ENCODE results near the gene THBD. TPM values are rescaled to one million over a fixed set of nuclear protein-coding genes. Genes with fewer than 3 reads are reported as not detected.

THBD gene
- total and polyA plus RNA-seq, 2 experiments from 2014 or later = 0.10 to 0.97 TPM

- Histone ChIP-seq H4K20me1 (replicated peaks; ENCODE audit: insufficient read depth) (no peaks in the 10 kb centered on the region), H3K27me3 (ENCODE audit: insufficient read depth) (peaks cover 42% of the 10 kb centered on the region), H3K9me2 (ENCODE audit: insufficient read depth) (0 out of 2 replicates have a peak, but pooled peaks cover 6% of the 10 kb centered on the region), H3K36me3 (ENCODE audit: insufficient read depth) (no peaks in the 10 kb centered on the region), H3K4me3 (no peak overlapping the region), H2AFZ (no peak overlapping the region), H3K27ac (ENCODE audit: low read depth) (no peak overlapping the region), H3K79me2 (replicated peaks; ENCODE audit: insufficient read depth) (no peaks in the 10 kb centered on the region), H3K4me1 (ENCODE audit: insufficient read depth) (no peaks in the 10 kb centered on the region), H3F3A (replicated peaks; ENCODE audit: low read depth) (no peaks in the 10 kb centered on the region), H3K4me2 (no peak overlapping the region)
- Mint-ChIP-seq H3K4me3 (no peak overlapping the region), H3K27me3 (ENCODE audit: insufficient read depth, low read depth, poor library complexity) (peaks cover 34% of the 10 kb centered on the region), H3K9me3 (no peaks in the 10 kb centered on the region), H3K4me1 (peaks cover 3% of the 10 kb centered on the region; the same call in 2 of the 3 replicates), H3K27ac (no peak overlapping the region), H3K36me3 (ENCODE audit: low read depth) (no peaks in the 10 kb centered on the region)
- DNase-seq (ENCODE audit: low spot score) (no peak), ATAC-seq (no peak)
- TF ChIP-seq EZH2 (IDR thresholded peaks at IDR 0.05; ENCODE audit: low read depth, unreplicated experiment) (no peak), JUNB (IDR thresholded peaks at IDR 0.05; ENCODE audit: unreplicated experiment) (no peak), ZNF114 (CRISPR knock-in tag; IDR thresholded peaks at IDR 0.05) (no peak), ETS1 (IDR thresholded peaks at IDR 0.05) (no peak), NANOG (IDR thresholded peaks at IDR 0.05; ENCODE audit: borderline replicate concordance) (no peak), ZNF462 (CRISPR knock-in tag; IDR thresholded peaks at IDR 0.05) (no peak), CREB1 (CRISPR knock-in tag; IDR thresholded peaks at IDR 0.05; ENCODE audit: low read depth) (no peak), CTCF (conservative IDR thresholded peaks at IDR 0.05; ENCODE audit: low read depth in 2 of 2) (no peak), ZNF331 (CRISPR knock-in tag; IDR thresholded peaks at IDR 0.05; ENCODE audit: low read depth) (no peak), EZH2phosphoT487 (IDR thresholded peaks at IDR 0.05; ENCODE audit: unreplicated experiment) (no peak)
Observed at GRCh38 chr20:23032750-23033078, 16.8 kb downstream of the THBD start.
